CD4-positive, alpha-beta T cell (primary cell): Measurements from ENCODE around the gene WDTC1. TPM values are rescaled to one million over a fixed set of nuclear protein-coding genes. Genes with fewer than 3 reads are reported as not detected.

Source experiments
- ATAC-seq: fragments of 200-7000 bp; cut with Tn5 transposase; one replicate; pipeline ENCODE4 v1.10.0; 2022; ENCODE audit warnings: mild to moderate bottlenecking; ENCODE audit not compliant: poor library complexity
- CTCF ChIA-PET: fragments of 350-600 bp; sonication (Branson Sonifier 250); formaldehyde crosslinking; loops from one replicate; lab custom pipeline; 2021; ENCODE audit warnings: antibody characterized with exemption, inconsistent platforms; lab: Charles Lee
- POLR2A ChIA-PET: fragments of 350-600 bp; sonication (Branson Sonifier 250); formaldehyde crosslinking; loops from one replicate; lab custom pipeline; 2021; ENCODE audit warnings: antibody characterized with exemption, inconsistent platforms; lab: Charles Lee
- DNase-seq, 14 experiments: peaks; one replicate each; pipeline ENCODE4 v3.0.0-alpha.2; 2013 to 2020; ENCODE audit warnings: mixed read lengths in 2 of 14
- H3K27ac ChIP-seq, 2 donors: one replicate each; pipeline versions ENCODE4 v1.5.1 to v1.7.0; 2013; ENCODE audit warnings: low read length in 2 of 2, low read depth in 1 of 2, mild to moderate bottlenecking in 1 of 2
- H3K27me3 ChIP-seq, 2 experiments: 1 replicate in 1 of 2; 2 replicates in 1 of 2; pipeline versions ENCODE4 v1.6.1 to v1.7.0; 2013; ENCODE audit warnings: low read length in 2 of 2, control low read depth in 1 of 2, mild to moderate bottlenecking in 1 of 2, moderate library complexity in 1 of 2; ENCODE audit not compliant: insufficient read depth in 2 of 2, control insufficient read depth in 1 of 2
- H3K36me3 ChIP-seq: one replicate; pipeline ENCODE4 v1.6.1; 2013; ENCODE audit warnings: low read length, control low read depth; ENCODE audit not compliant: insufficient read depth
- H3K4me1 ChIP-seq: one replicate; pipeline ENCODE4 v1.6.1; 2013; ENCODE audit warnings: low read length, control low read depth; ENCODE audit not compliant: insufficient read depth
- H3K4me3 ChIP-seq: one replicate; pipeline ENCODE4 v1.5.1; 2013; ENCODE audit warnings: mild to moderate bottlenecking, low read length, moderate library complexity
- H3K9me3 ChIP-seq, 2 experiments: 1 replicate in 1 of 2; 2 replicates in 1 of 2; pipeline versions ENCODE4 v1.6.1 to v1.7.0; 2013; ENCODE audit warnings: low read length in 2 of 2, mild to moderate bottlenecking in 2 of 2, control low read depth in 1 of 2, moderate library complexity in 1 of 2; ENCODE audit not compliant: control insufficient read depth in 1 of 2, insufficient read depth in 1 of 2
- H3K27ac Mint-ChIP-seq: one replicate; pipeline ENCODE4 v1.8.0; 2020; ENCODE audit warnings: mixed read lengths
- H3K27me3 Mint-ChIP-seq: one replicate; pipeline ENCODE4 v1.8.0; 2021; ENCODE audit warnings: mixed read lengths
- H3K36me3 Mint-ChIP-seq: one replicate; pipeline ENCODE4 v1.8.0; 2021; ENCODE audit warnings: low read depth, mixed read lengths
- H3K4me1 Mint-ChIP-seq: one replicate; pipeline ENCODE4 v1.8.0; 2021; ENCODE audit warnings: low read depth, mixed read lengths
- H3K4me3 Mint-ChIP-seq: one replicate; pipeline ENCODE4 v1.8.0; 2020; ENCODE audit warnings: mild to moderate bottlenecking, mixed read lengths
- H3K9me3 Mint-ChIP-seq: one replicate; pipeline ENCODE4 v1.8.0; 2020; ENCODE audit warnings: mixed read lengths
- intact Hi-C, 2 experiments: fragments of 100-400 bp; cut with DNase I in 1 of 2; cut with micrococcal nuclease in 1 of 2; formaldehyde crosslinking; loops; one replicate each; pipeline versions ENCODE4 v1.15.1 to v1.9.0; 2023 to 2025; cut with DNase I, micrococcal nuclease
- total RNA-seq, 174 experiments: library from RNA in 2 of 174; stranded (reverse) in 2 of 174; gene quantifications; one replicate each; pipeline ENCODE4 v1.2.3 and lab custom pipeline; 2021 to 2026
- TF ChIP-seq, protein P1 (sequence below): fragments of 200-600 bp; IDR thresholded peaks from one replicate; pipeline ENCODE4 v1.8.0; 2022; ENCODE audit warnings: antibody characterized with exemption, mild to moderate bottlenecking

Gene WDTC1
- total RNA-seq, 2 experiments from 2014 or later = 17.7 to 18.6 TPM

DNA sequence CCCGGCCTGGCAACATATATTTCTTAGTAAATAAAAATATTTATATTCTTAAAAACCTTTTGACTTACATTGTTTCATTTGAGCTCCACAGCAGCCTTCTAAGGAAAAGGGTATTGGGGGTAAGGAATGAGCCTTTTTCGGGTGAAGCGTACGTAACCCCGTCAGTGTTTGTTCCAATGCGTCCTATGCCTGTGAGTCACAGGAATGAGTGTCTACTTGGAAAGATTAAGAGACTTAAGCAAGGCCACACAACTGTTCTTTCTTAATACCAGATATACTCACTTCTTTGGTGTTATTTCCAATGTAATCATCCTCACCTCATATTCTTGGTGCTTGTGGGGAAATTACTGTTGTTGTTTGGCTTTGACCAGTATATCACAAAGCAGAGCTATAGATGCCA lies 22.7 kb downstream of the WDTC1 start:
- Histone ChIP-seq H3K4me3 (no peak overlapping the region), H3K27me3 (no peaks in the 10 kb centered on the region), H3K4me1 (peaks cover 20% of the 10 kb centered on the region), H3K9me3 (no peaks in the 10 kb centered on the region), H3K36me3 (peaks cover 9% of the 10 kb centered on the region), H3K27ac (no peak overlapping the region)
- H3K27ac Mint-ChIP-seq = peak overlapping the region; percentile 58
- ChIA-PET CTCF (interaction anchor here (1.2 kb wide), 1 partner anchor 27 kb away, joined by 3 read pairs; no protein-coding TSS in a partner anchor), POLR2A (interaction anchor here (0.9 kb wide), 1 partner anchor 39 kb away, joined by 3 read pairs; no protein-coding TSS in a partner anchor)
- H3K9me3 Mint-ChIP-seq = no peaks in the 10 kb centered on the region
- H3K4me3 Mint-ChIP-seq = no peak overlapping the region
- ATAC-seq = no peak
- peaks cover 57% of the 10 kb centered on the region for H3K4me1 Mint-ChIP-seq
- no peak for DNase-seq
- peaks cover 37% of the 10 kb centered on the region for H3K36me3 Mint-ChIP-seq
- intact Hi-C loops = no loop called here
- TF ChIP-seq, protein P1, sequence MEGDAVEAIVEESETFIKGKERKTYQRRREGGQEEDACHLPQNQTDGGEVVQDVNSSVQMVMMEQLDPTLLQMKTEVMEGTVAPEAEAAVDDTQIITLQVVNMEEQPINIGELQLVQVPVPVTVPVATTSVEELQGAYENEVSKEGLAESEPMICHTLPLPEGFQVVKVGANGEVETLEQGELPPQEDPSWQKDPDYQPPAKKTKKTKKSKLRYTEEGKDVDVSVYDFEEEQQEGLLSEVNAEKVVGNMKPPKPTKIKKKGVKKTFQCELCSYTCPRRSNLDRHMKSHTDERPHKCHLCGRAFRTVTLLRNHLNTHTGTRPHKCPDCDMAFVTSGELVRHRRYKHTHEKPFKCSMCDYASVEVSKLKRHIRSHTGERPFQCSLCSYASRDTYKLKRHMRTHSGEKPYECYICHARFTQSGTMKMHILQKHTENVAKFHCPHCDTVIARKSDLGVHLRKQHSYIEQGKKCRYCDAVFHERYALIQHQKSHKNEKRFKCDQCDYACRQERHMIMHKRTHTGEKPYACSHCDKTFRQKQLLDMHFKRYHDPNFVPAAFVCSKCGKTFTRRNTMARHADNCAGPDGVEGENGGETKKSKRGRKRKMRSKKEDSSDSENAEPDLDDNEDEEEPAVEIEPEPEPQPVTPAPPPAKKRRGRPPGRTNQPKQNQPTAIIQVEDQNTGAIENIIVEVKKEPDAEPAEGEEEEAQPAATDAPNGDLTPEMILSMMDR = no peak
- no peaks in the 10 kb centered on the region for H3K27me3 Mint-ChIP-seq

DNA sequence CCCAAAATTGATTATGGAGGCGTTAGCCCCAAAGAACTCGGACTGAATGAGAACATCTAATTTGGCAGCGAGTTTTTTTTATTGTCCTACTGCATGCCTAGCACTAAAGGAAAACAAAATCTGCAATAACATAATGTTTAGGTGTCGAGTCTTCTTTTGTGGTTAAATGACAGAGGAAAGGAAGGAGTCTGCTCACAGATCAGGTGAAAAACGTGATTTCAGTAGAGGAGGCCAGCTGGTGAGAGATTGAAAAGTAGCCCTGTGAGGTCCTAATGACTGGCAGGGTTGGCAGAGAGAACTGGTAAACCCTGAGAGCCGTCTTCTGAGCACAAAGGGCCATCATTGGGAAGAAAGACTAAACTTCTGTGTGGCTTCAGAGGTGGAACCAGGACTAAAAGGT lies 24.2 kb downstream of the WDTC1 start:
- Histone ChIP-seq H3K4me3 (no peak overlapping the region), H3K27me3 (no peaks in the 10 kb centered on the region), H3K9me3 (no peaks in the 10 kb centered on the region), H3K27ac (no peak overlapping the region), H3K4me1 (peaks cover 9% of the 10 kb centered on the region), H3K36me3 (peaks cover 17% of the 10 kb centered on the region)
- DNase-seq (peak in 2 of 14 experiments; percentile 27 to 33), ATAC-seq (peak; percentile 77)
- POLR2A ChIA-PET = interaction anchor here (0.7 kb wide), 2 partner anchors 25 to 126 kb away, joined by 3 read pairs; no protein-coding TSS in a partner anchor
- intact Hi-C loops = no loop called here
- Mint-ChIP-seq H3K36me3 (peaks cover 45% of the 10 kb centered on the region), H3K27me3 (no peaks in the 10 kb centered on the region), H3K9me3 (no peaks in the 10 kb centered on the region), H3K27ac (peak overlapping the region; percentile 77), H3K4me3 (peak overlapping the region; percentile 28), H3K4me1 (peaks cover 43% of the 10 kb centered on the region)
- CTCF ChIA-PET = no interaction called here
- TF ChIP-seq, protein P1 = no peak

DNA sequence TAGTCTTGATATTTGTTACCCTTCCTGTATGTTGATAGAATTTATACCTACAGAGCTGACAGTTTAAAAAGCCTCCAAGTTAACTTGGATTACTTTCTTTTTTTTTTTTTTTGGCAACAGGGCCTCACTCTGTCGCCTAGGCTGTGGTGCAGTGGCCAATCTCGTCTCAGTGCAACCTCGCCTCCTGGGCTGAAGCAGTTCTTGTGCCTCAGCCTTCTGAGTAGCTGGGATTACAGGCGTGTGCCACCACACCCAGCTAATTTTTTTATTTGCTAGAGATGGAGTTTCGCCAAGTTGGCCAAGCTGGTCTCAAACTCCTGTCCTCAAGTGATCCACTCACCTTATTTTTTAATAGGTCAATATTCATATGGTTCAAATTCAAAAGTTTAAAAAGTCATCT lies 32.7 kb downstream of the WDTC1 start:
- Mint-ChIP-seq H3K4me3 (no peak overlapping the region), H3K27ac (no peak overlapping the region), H3K4me1 (no peaks in the 10 kb centered on the region), H3K36me3 (peaks cover 60% of the 10 kb centered on the region), H3K9me3 (no peaks in the 10 kb centered on the region), H3K27me3 (no peaks in the 10 kb centered on the region)
- H3K27ac ChIP-seq = no peak overlapping the region
- H3K4me1 ChIP-seq = no peaks in the 10 kb centered on the region
- POLR2A ChIA-PET = interaction anchor here (0.6 kb wide), 1 partner anchor 45 kb away, joined by 3 read pairs; no protein-coding TSS in a partner anchor
- TF ChIP-seq, protein P1 = no peak
- intact Hi-C loops = loop anchor here in 1 of 2 experiments (10.0 kb wide), 1 partner anchor 1682 kb away; no protein-coding TSS in a partner anchor
- CTCF ChIA-PET = interaction anchor here (1.7 kb wide), 1 partner anchor 29 kb away, joined by 4 read pairs; no protein-coding TSS in a partner anchor
- no peak for ATAC-seq
- DNase-seq = no peak
- no peak overlapping the region for H3K4me3 ChIP-seq
- H3K36me3 ChIP-seq = peaks cover 33% of the 10 kb centered on the region
- no peaks in the 10 kb centered on the region for H3K27me3 ChIP-seq
- no peaks in the 10 kb centered on the region for H3K9me3 ChIP-seq
